Fibroblast of mammary gland (primary cell): ENCODE data around the gene NFIX.

Experiments used
- DNase-seq: peaks from one replicate; pipeline ENCODE4 v3.0.0-alpha.2; 2010; ENCODE audit warnings: low read depth
- H3K4me3 ChIP-seq: 2 replicates; pipeline ENCODE4 v1.5.1; 2011; ENCODE audit warnings: low read depth, mild to moderate bottlenecking, low read length, moderate library complexity; ENCODE audit not compliant: control insufficient read depth
- CTCF ChIP-seq: conservative IDR thresholded peaks from 2 replicates; pipeline ENCODE4 v1.5.1; 2011; ENCODE audit warnings: low read depth, low read length, inconsistent platforms; ENCODE audit not compliant: control insufficient read depth, insufficient read depth

NFIX gene

GRCh38 chr19:13077240-13077639, 82.0 kb downstream of the NFIX start:
- DNase-seq: no peak
- H3K4me3 ChIP-seq: no peak overlapping the region
- TF ChIP-seq CTCF: no peak

GRCh38 chr19:13078381-13078780, 83.1 kb downstream of the NFIX start:
- no peak for DNase-seq
- no peak for TF ChIP-seq CTCF
- no peak overlapping the region for H3K4me3 ChIP-seq

GRCh38 chr19:13078897-13079541, 83.7 kb downstream of the NFIX start:
- TF ChIP-seq CTCF: no peak
- no peak for DNase-seq
- no peak overlapping the region for H3K4me3 ChIP-seq

- no peak for TF ChIP-seq CTCF
- peak; percentile 83 for DNase-seq
- H3K4me3 ChIP-seq: no peak overlapping the region
Measured at GRCh38 chr19:13079542-13079986, 84.3 kb downstream of the NFIX start.

GRCh38 chr19:13082192-13083007, 87.1 kb downstream of the NFIX start:
- DNase-seq: peak; percentile 55
- peak; percentile 36 for TF ChIP-seq CTCF
- no peak overlapping the region for H3K4me3 ChIP-seq

- no peak for DNase-seq
- no peak overlapping the region for H3K4me3 ChIP-seq
- TF ChIP-seq CTCF: no peak
Measured at GRCh38 chr19:13083008-13083404, 87.7 kb downstream of the NFIX start.
